ENCODE data around the gene NINJ1.

NINJ1 gene

DNA sequence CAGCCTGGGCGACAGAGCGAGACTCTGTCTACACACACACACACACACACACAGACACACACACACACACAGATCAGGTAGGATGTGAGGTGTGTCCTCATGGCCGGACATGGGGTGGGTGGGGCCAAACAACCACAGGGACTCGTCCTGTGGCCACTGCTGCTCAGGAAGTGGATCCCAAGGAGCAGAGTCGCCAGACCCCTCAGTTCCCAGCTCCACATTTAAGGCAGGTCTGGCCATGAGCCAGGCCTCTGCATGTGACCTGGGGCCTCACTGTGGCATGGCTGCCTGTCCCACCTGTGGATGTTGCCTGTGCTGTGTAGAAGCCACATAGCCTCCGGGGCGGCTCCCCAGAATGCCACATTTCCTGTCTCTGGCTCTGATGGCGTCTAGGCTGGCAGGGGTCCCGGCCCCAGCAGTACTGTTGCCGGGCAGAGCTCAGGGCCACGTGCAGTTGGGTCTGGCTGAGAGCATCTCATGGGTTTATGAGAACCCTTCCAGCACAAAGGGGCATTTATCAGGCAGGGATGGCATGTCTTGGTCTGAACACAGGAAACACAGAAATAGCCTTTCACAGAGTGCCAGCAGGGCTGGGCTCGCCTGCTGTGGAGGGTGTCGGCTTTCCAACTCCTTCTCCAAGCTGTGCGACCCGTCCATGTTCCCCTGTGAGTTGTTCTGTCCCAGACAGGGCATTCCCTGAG is 9.9 kb upstream of the NINJ1 start:
- Histone ChIP-seq H3K9me3 (ENCODE audit: insufficient read depth, low read depth, low read length) (no peaks in the 10 kb centered on the region), H3K9me2 (replicated peaks; ENCODE audit: low read depth, low read length) (no peaks in the 10 kb centered on the region), H3K36me3 (ENCODE audit: insufficient read depth, low read length) (no peaks in the 10 kb centered on the region), H3F3A (ENCODE audit: low read depth) (no peaks in the 10 kb centered on the region), H3K9ac (ENCODE audit: low read depth, low read length, poor library complexity, severe bottlenecking) (no peak overlapping the region), H3K4me2 (ENCODE audit: low read depth, low read length, poor library complexity, severe bottlenecking) (peak overlapping the region; percentile 19), H3K4me3 (ENCODE audit: low read length, poor library complexity, severe bottlenecking) (no peak overlapping the region), H3K4me1 (ENCODE audit: insufficient read depth, low read length, poor library complexity, severe bottlenecking) (peaks cover 7% of the 10 kb centered on the region), H2AFZ (ENCODE audit: low read length) (peak overlapping the region; percentile 91), H3K27me3 (ENCODE audit: insufficient read depth, low read length, poor library complexity, severe bottlenecking) (no peaks in the 10 kb centered on the region), H3K79me2 (ENCODE audit: insufficient read depth, low read length) (no peaks in the 10 kb centered on the region), H4K20me1 (ENCODE audit: insufficient read depth, low read length, poor library complexity, severe bottlenecking) (no peaks in the 10 kb centered on the region)
- TF ChIP-seq, protein P1, sequence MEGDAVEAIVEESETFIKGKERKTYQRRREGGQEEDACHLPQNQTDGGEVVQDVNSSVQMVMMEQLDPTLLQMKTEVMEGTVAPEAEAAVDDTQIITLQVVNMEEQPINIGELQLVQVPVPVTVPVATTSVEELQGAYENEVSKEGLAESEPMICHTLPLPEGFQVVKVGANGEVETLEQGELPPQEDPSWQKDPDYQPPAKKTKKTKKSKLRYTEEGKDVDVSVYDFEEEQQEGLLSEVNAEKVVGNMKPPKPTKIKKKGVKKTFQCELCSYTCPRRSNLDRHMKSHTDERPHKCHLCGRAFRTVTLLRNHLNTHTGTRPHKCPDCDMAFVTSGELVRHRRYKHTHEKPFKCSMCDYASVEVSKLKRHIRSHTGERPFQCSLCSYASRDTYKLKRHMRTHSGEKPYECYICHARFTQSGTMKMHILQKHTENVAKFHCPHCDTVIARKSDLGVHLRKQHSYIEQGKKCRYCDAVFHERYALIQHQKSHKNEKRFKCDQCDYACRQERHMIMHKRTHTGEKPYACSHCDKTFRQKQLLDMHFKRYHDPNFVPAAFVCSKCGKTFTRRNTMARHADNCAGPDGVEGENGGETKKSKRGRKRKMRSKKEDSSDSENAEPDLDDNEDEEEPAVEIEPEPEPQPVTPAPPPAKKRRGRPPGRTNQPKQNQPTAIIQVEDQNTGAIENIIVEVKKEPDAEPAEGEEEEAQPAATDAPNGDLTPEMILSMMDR (conservative IDR thresholded peaks at IDR 0.05; ENCODE audit: low read length): no peak
- no peak for TF ChIP-seq EZH2phosphoT487 (IDR thresholded peaks at IDR 0.05; ENCODE audit: borderline replicate concordance)

DNA sequence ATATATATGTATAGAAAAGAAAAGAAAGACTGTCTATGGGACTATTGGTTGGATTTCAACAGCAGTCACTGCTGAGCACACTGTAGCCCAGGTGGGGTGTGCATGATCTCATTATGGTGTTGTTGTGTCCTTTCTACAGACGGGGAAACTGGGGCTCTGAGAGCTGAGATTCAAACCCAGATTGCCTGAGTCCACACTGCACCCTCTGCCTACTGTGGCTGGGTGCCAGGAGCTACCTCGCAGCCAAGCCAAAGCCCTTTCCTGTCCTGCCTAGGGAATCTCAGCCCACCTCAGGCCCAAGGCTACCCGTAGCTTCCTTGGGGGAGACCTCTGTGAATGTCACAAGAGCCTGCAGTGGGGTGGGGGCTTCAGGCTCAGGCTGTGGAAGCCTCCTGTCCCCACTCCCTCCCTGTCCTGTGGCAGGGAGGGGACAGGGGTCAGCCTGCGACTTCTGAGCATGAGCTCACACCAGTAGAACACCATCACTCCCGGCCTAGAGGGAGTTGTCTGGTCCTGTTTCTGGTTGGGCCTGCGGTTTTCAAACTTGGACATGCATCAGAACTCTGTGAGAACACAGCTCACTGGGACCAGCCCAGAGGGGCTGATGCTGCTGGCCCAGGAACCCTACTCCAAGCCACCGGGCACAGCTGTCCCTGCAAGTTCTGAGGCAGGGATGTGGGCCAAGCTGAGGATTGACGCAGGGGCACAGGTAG is 7.9 kb upstream of the NINJ1 start:
- Histone ChIP-seq H3K79me2 (ENCODE audit: insufficient read depth, low read length) (no peaks in the 10 kb centered on the region), H3K9me3 (ENCODE audit: insufficient read depth, low read depth, low read length) (no peaks in the 10 kb centered on the region), H3K9ac (ENCODE audit: low read depth, low read length, poor library complexity, severe bottlenecking) (no peak overlapping the region), H3K27me3 (ENCODE audit: insufficient read depth, low read length, poor library complexity, severe bottlenecking) (no peaks in the 10 kb centered on the region), H3K36me3 (ENCODE audit: insufficient read depth, low read length) (no peaks in the 10 kb centered on the region), H2AFZ (ENCODE audit: low read length) (no peak overlapping the region), H3F3A (ENCODE audit: low read depth) (no peaks in the 10 kb centered on the region), H3K4me1 (ENCODE audit: insufficient read depth, low read length, poor library complexity, severe bottlenecking) (peaks cover 10% of the 10 kb centered on the region), H3K9me2 (replicated peaks; ENCODE audit: low read depth, low read length) (no peaks in the 10 kb centered on the region), H3K4me3 (ENCODE audit: low read length, poor library complexity, severe bottlenecking) (no peak overlapping the region), H3K4me2 (ENCODE audit: low read depth, low read length, poor library complexity, severe bottlenecking) (no peak overlapping the region), H4K20me1 (ENCODE audit: insufficient read depth, low read length, poor library complexity, severe bottlenecking) (no peaks in the 10 kb centered on the region)
- TF ChIP-seq EZH2phosphoT487 (IDR thresholded peaks at IDR 0.05; ENCODE audit: borderline replicate concordance): no peak

GRCh38 chr9:93139365-93140182 is 5.5 kb upstream of the NINJ1 start:
- Histone ChIP-seq H3K4me2 (ENCODE audit: low read depth, low read length, poor library complexity, severe bottlenecking) (no peak overlapping the region), H3K4me1 (ENCODE audit: insufficient read depth, low read length, poor library complexity, severe bottlenecking) (peaks cover 10% of the 10 kb centered on the region), H3K36me3 (ENCODE audit: insufficient read depth, low read length) (no peaks in the 10 kb centered on the region), H3K4me3 (ENCODE audit: low read length, poor library complexity, severe bottlenecking) (no peak overlapping the region), H3K9me2 (replicated peaks; ENCODE audit: low read depth, low read length) (no peaks in the 10 kb centered on the region), H3F3A (ENCODE audit: low read depth) (no peaks in the 10 kb centered on the region), H3K9me3 (ENCODE audit: insufficient read depth, low read depth, low read length) (no peaks in the 10 kb centered on the region), H3K27me3 (ENCODE audit: insufficient read depth, low read length, poor library complexity, severe bottlenecking) (no peaks in the 10 kb centered on the region), H3K9ac (ENCODE audit: low read depth, low read length, poor library complexity, severe bottlenecking) (no peak overlapping the region), H2AFZ (ENCODE audit: low read length) (no peak overlapping the region), H3K79me2 (ENCODE audit: insufficient read depth, low read length) (no peaks in the 10 kb centered on the region), H4K20me1 (ENCODE audit: insufficient read depth, low read length, poor library complexity, severe bottlenecking) (no peaks in the 10 kb centered on the region)
- no peak for TF ChIP-seq EZH2phosphoT487 (IDR thresholded peaks at IDR 0.05; ENCODE audit: borderline replicate concordance)
- TF ChIP-seq, protein P1 (conservative IDR thresholded peaks at IDR 0.05; ENCODE audit: low read length): no peak

Data from Loucy (cell line).